K562 (cell line): ENCODE results near the gene SLC38A8. TPM values are rescaled to one million over a fixed set of nuclear protein-coding genes. Genes with fewer than 3 reads are reported as not detected.

Experiments used
- ATAC-seq: fragments of 200-7000 bp; cut with Tn5 transposase; 3 replicates; pipeline ENCODE4 v1.9.1; 2020; ENCODE audit warnings: moderate library complexity
- BruUV-seq: library from RNA; stranded (reverse); fragments of 400-500 nt; replicated peaks from 2 replicates; lab custom pipeline; 2021; lab: Mats Ljungman, UMichigan
- CTCF ChIA-PET: fragments of 300-600 bp; formaldehyde crosslinking; extraction: SDS; loops from one replicate; lab custom pipeline; 2021; ENCODE audit warnings: low intra/inter-chr PET ratio; lab: Yijun Ruan, JAX
- POLR2A ChIA-PET: fragments of 300-600, 350-650 bp; sonication (Branson Sonifier 250); formaldehyde crosslinking; extraction: SDS; loops from one replicate; lab custom pipeline; 2021; ENCODE audit warnings: antibody characterized with exemption, inconsistent platforms; lab: Yijun Ruan, JAX
- DNase-seq, 4 experiments: peaks; one replicate each; pipeline versions ENCODE4 v3.0.0 to v3.0.0-alpha.2; 2011 to 2018; ENCODE audit warnings: low spot score in 3 of 4, mixed read lengths in 3 of 4; ENCODE audit errors: extremely low read depth in 1 of 4
- FAIRE-seq: peaks from 2 replicates; lab custom pipeline; 2011; peaks lifted over from hg19 to GRCh38; lab: Jason Lieb, UNC
- H2AFZ ChIP-seq: 2 replicates; pipeline ENCODE4 v1.6.0; 2011; ENCODE audit warnings: low read depth, low read length, control low read depth, inconsistent platforms
- H3K27ac ChIP-seq: fragments of 200-600 bp; 3 replicates; pipeline ENCODE4 v1.8.0; 2011; ENCODE audit warnings: low read depth, mild to moderate bottlenecking, control low read depth, inconsistent platforms, low read length, moderate library complexity, mixed read lengths; ENCODE audit errors: extremely low read depth
- H3K27me3 ChIP-seq, 2 experiments: fragments of 300-600 bp in 1 of 2; 2 replicates in 1 of 2; 3 replicates in 1 of 2; pipeline versions ENCODE4 v1.6.0 to v1.8.0; 2011; ENCODE audit warnings: inconsistent platforms in 2 of 2, low read length in 2 of 2, mild to moderate bottlenecking in 1 of 2, mixed read lengths in 1 of 2, moderate library complexity in 1 of 2; ENCODE audit not compliant: control insufficient read depth in 2 of 2, insufficient read depth in 2 of 2
- H3K36me3 ChIP-seq: fragments of 300-600 bp; 3 replicates; pipeline ENCODE4 v1.8.0; 2011; ENCODE audit warnings: mild to moderate bottlenecking, low read length, inconsistent platforms; ENCODE audit not compliant: control insufficient read depth, insufficient read depth
- H3K4me1 ChIP-seq, 2 experiments: fragments of 200-600 bp in 1 of 2; replicated peaks in 1 of 2; 2 replicates in 1 of 2; 3 replicates in 1 of 2; pipeline versions ENCODE4 v1.5.1 to v1.8.0; 2011; ENCODE audit warnings: inconsistent platforms in 2 of 2, low read length in 2 of 2, mild to moderate bottlenecking in 1 of 2, mixed read lengths in 1 of 2, moderate library complexity in 1 of 2; ENCODE audit not compliant: control insufficient read depth in 2 of 2, insufficient read depth in 2 of 2
- H3K4me2 ChIP-seq: 2 replicates; pipeline ENCODE4 v1.6.1; 2011; ENCODE audit warnings: low read length, control low read depth, inconsistent platforms, mixed read lengths; ENCODE audit not compliant: insufficient read depth
- H3K4me3 ChIP-seq: fragments of 200-600 bp; sonication (generic), shearing (Covaris generic); 2 replicates; pipeline ENCODE4 v1.5.1; 2016; ENCODE audit warnings: control low read depth, inconsistent platforms
- H3K79me2 ChIP-seq: fragments of 200-600 bp; 3 replicates; pipeline ENCODE4 v1.8.0; 2011; ENCODE audit warnings: low read length, inconsistent platforms; ENCODE audit not compliant: control insufficient read depth, insufficient read depth
- H3K9ac ChIP-seq, 2 experiments: 2 replicates each; pipeline versions ENCODE4 v1.6.0 to v1.6.1; 2011; ENCODE audit warnings: low read depth in 2 of 2, low read length in 2 of 2, control low read depth in 1 of 2, inconsistent platforms in 1 of 2, mild to moderate bottlenecking in 1 of 2, mixed read lengths in 1 of 2; ENCODE audit not compliant: insufficient read depth in 1 of 2
- H3K9me1 ChIP-seq: one replicate; pipeline ENCODE4 v1.6.0; 2011; ENCODE audit warnings: inconsistent platforms, mild to moderate bottlenecking, low read length, moderate library complexity; ENCODE audit not compliant: control insufficient read depth, insufficient read depth
- H3K9me3 ChIP-seq: replicated peaks from 2 replicates; pipeline ENCODE4 v1.5.1; 2011; ENCODE audit warnings: low read depth, low read length, inconsistent platforms; ENCODE audit not compliant: control insufficient read depth, insufficient read depth
- H4K20me1 ChIP-seq: replicated peaks from 2 replicates; pipeline ENCODE4 v1.6.1; 2011; ENCODE audit warnings: low read length, inconsistent platforms, mixed read lengths; ENCODE audit not compliant: control insufficient read depth, insufficient read depth
- AFF4 ChIP-seq: sonication (generic); formaldehyde crosslinking; IDR thresholded peaks from 2 replicates; pipeline ENCODE4 v1.8.0; 2023; ENCODE audit warnings: mild to moderate bottlenecking, missing genetic modification reagents
- ARNT ChIP-seq, 2 experiments: fragments of 450-650 bp; IDR thresholded peaks; 2 replicates each; pipeline ENCODE4 v1.6.1; 2016; ENCODE audit warnings: mild to moderate bottlenecking in 1 of 2
- DDX20 ChIP-seq: fragments of 450-650 bp; IDR thresholded peaks from 2 replicates; pipeline ENCODE4 v1.6.1; 2016; ENCODE audit warnings: missing genetic modification characterization, low read depth, mild to moderate bottlenecking, missing compliant biosample characterization, moderate library complexity
- DNMT1 ChIP-seq: fragments of 450-650 bp; IDR thresholded peaks from 2 replicates; pipeline ENCODE4 v1.6.1; 2016; ENCODE audit warnings: antibody characterized with exemption, mild to moderate bottlenecking
- DPF2 ChIP-seq: fragments of 450-650 bp; IDR thresholded peaks from 2 replicates; pipeline ENCODE4 v1.6.1; 2016
- GATAD2B ChIP-seq: fragments of 450-650 bp; IDR thresholded peaks from 2 replicates; pipeline ENCODE4 v1.6.1; 2017; ENCODE audit warnings: mild to moderate bottlenecking, borderline replicate concordance
- MECOM ChIP-seq: fragments of 250-450 bp; sonication (Bioruptor Pico); IDR thresholded peaks from 2 replicates; pipeline ENCODE4 v1.8.0; 2022; ENCODE audit warnings: inconsistent platforms
- RBM17 ChIP-seq: fragments of 200-400 bp; formaldehyde crosslinking; IDR thresholded peaks from 2 replicates; pipeline ENCODE4 v1.6.1; 2017; ENCODE audit warnings: low read depth, mild to moderate bottlenecking, low read length, borderline replicate concordance
- TCF3 ChIP-seq: sonication (generic); formaldehyde crosslinking; IDR thresholded peaks from 2 replicates; pipeline ENCODE4 v1.4.0; 2020; ENCODE audit warnings: mild to moderate bottlenecking, missing genetic modification reagents
- YBX1 ChIP-seq: fragments of 450-650 bp; IDR thresholded peaks from 2 replicates; pipeline ENCODE4 v1.7.1; 2016; ENCODE audit warnings: mild to moderate bottlenecking
- ZNF431 ChIP-seq: sonication (generic); formaldehyde crosslinking; IDR thresholded peaks from 2 replicates; pipeline ENCODE4 v1.8.0; 2022; ENCODE audit warnings: mild to moderate bottlenecking, missing genetic modification reagents
- ZNF583 ChIP-seq: fragments of 250-450 bp; sonication (Bioruptor Pico); IDR thresholded peaks from 2 replicates; pipeline ENCODE4 v1.4.0; 2020
- WGBS: fragments of 100-300 bp; shearing (Covaris generic); methylation state at CpG from one replicate; pipeline ENCODE4 v1.1.6; 2016; ENCODE audit warnings: low coverage, mixed read lengths; ENCODE audit not compliant: insufficient coverage; ENCODE audit errors: missing lambda C conversion rate; 5-methylcytosine and 5-hydroxymethylcytosine counted together
- in situ Hi-C: fragments of 300-500 bp; cut with MboI; formaldehyde crosslinking; loops from 4 replicates; pipeline ENCODE4 v1.15.0; 2018; ENCODE audit warnings: inconsistent platforms, mixed read lengths
- intact Hi-C: fragments of 100-400 bp; cut with micrococcal nuclease; formaldehyde crosslinking; loops from 2 replicates; pipeline ENCODE4 v1.14.2; 2022
- polyA plus RNA-seq, 8 experiments: library from polyadenylated mRNA; depleted of rRNA in 4 of 8; stranded (reverse) in 5 of 8; unstranded in 3 of 8; fragments of >200 nt; fragmentation: Nextera tagmentation in 2 of 8; fragmentation: Illumina TruSeq in 1 of 8; extraction: Ambion mirVana in 2 of 8; extraction: Trizol in 1 of 8; gene quantifications; 2 replicates each; pipeline versions ENCODE4 v1.2.1 to v1.2.3, GENCODE V29; 2011 to 2014; ENCODE audit warnings: inconsistent platforms in 1 of 8, missing spikeins in 1 of 8
- total RNA-seq, 7 experiments: library from RNA; depleted of rRNA in 6 of 7; stranded (reverse); fragments of >200 nt in 6 of 7; fragmentation: Illumina TruSeq in 2 of 7; extraction: Trizol in 2 of 7; gene quantifications; 2 replicates each; pipeline versions ENCODE4 v1.2.1 to v1.2.3, GENCODE V29; 2011 to 2021; ENCODE audit warnings: low replicate concordance in 1 of 7
- TF ChIP-seq, protein P1 (sequence below): fragments of 250-450 bp; sonication (Bioruptor Pico); IDR thresholded peaks from 2 replicates; pipeline ENCODE4 v1.8.0; 2021; ENCODE audit warnings: moderate library complexity, mild to moderate bottlenecking, inconsistent platforms
- TF ChIP-seq, protein P2 (sequence below): fragments of 450-650 bp; formaldehyde crosslinking; conservative IDR thresholded peaks from 2 replicates; pipeline ENCODE4 v1.4.0; 2022; ENCODE audit warnings: mild to moderate bottlenecking, missing genetic modification characterization

Gene SLC38A8
- total and polyA plus RNA-seq, 9 of the 15 experiments (the other 6 are each of a cell fraction or from before 2014, with no cell fraction given), result 0.28 TPM; not detected in 8

- ATAC-seq (no peak), DNase-seq (no peak), FAIRE-seq (no peak)
- intact Hi-C loops (loop anchor here (10.0 kb wide), 1 partner anchor 397 kb away; no protein-coding TSS in a partner anchor), in situ Hi-C loops (no loop called here)
- peaks cover 90% of the 10 kb centered on the region for H3K36me3 ChIP-seq
- H3K27ac ChIP-seq, result no peak overlapping the region
- no peaks in the 10 kb centered on the region for H3K9me3 ChIP-seq
- ChIA-PET CTCF (interaction anchor here (0.8 kb wide), 2 partner anchors 57 to 88 kb away, joined by 3 read pairs; partner anchors contain the start of genes DNAAF1 and HSDL1), POLR2A (interaction anchor here (0.6 to 2.0 kb wide), 5 partner anchors 9 to 98 kb away, joined by 3 to 4 read pairs (median 4); partner anchors contain the start of gene MBTPS1)
- H3K4me3 ChIP-seq, result no peak overlapping the region
- H3K9ac ChIP-seq, result no peak overlapping the region
- no peaks in the 10 kb centered on the region for H3K27me3 ChIP-seq
- H3K4me2 ChIP-seq, result no peak overlapping the region
- no TSS peak for BruUV-seq
- no peaks in the 10 kb centered on the region for H3K79me2 ChIP-seq
- H3K4me1 ChIP-seq, result peaks cover 0 to 3% of the 10 kb centered on the region in 2 experiments; a peak in 2 of 5 replicates
- H2AFZ ChIP-seq, result no peak overlapping the region
- TF ChIP-seq DPF2 (no peak), ZNF583 (CRISPR knock-in tag) (no peak), AFF4 (CRISPR knock-in tag) (no peak), DNMT1 (no peak), TCF3 (no peak), RBM17 (no peak), ZNF431 (CRISPR knock-in tag) (no peak), MECOM (CRISPR knock-in tag) (no peak), DDX20 (no peak), GATAD2B (no peak), YBX1 (no peak), ARNT (IDR thresholded peaks at IDR 0.05) (no peak)
- TF ChIP-seq, protein P1, sequence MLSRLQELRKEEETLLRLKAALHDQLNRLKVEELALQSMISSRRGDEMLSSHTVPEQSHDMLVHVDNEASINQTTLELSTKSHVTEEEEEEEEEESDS (CRISPR knock-in tag), result no peak
- TF ChIP-seq, protein P2, sequence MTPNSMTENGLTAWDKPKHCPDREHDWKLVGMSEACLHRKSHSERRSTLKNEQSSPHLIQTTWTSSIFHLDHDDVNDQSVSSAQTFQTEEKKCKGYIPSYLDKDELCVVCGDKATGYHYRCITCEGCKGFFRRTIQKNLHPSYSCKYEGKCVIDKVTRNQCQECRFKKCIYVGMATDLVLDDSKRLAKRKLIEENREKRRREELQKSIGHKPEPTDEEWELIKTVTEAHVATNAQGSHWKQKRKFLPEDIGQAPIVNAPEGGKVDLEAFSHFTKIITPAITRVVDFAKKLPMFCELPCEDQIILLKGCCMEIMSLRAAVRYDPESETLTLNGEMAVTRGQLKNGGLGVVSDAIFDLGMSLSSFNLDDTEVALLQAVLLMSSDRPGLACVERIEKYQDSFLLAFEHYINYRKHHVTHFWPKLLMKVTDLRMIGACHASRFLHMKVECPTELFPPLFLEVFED (CRISPR knock-in tag), result no peak
- no peaks in the 10 kb centered on the region for H3K9me1 ChIP-seq
- WGBS, result 81% methylated on average over 10 of the region's 11 CpGs
- H4K20me1 ChIP-seq, result no peaks in the 10 kb centered on the region
Observed at GRCh38 chr16:84087466-84088151, 45.0 kb upstream of the SLC38A8 start.
